Umbilical cord (tissue), 2 donors: ENCODE data around the gene GP1BB. TPM values are rescaled to one million over a fixed set of nuclear protein-coding genes. Genes with fewer than 3 reads are reported as not detected.
"Not testable (repeated sequence)": the region's sequence is repeated elsewhere in the genome, so short reads cannot be mapped to it uniquely, and the experiment has no call there.

ENCODE experiments used
- DNase-seq: peaks from one replicate; pipeline ENCODE4 v3.0.0-alpha.2; 2015; ENCODE audit warnings: low spot score
- total RNA-seq: library from RNA; depleted of rRNA; stranded (reverse); fragments of >200 nt; gene quantifications from one replicate; pipeline ENCODE4 v1.2.3, GENCODE V29; 2014; ENCODE audit warnings: low replicate concordance; ENCODE audit not compliant: insufficient read depth

GP1BB gene
- total RNA-seq, 1 donor from 2014 or later: 3.4 TPM

DNA sequence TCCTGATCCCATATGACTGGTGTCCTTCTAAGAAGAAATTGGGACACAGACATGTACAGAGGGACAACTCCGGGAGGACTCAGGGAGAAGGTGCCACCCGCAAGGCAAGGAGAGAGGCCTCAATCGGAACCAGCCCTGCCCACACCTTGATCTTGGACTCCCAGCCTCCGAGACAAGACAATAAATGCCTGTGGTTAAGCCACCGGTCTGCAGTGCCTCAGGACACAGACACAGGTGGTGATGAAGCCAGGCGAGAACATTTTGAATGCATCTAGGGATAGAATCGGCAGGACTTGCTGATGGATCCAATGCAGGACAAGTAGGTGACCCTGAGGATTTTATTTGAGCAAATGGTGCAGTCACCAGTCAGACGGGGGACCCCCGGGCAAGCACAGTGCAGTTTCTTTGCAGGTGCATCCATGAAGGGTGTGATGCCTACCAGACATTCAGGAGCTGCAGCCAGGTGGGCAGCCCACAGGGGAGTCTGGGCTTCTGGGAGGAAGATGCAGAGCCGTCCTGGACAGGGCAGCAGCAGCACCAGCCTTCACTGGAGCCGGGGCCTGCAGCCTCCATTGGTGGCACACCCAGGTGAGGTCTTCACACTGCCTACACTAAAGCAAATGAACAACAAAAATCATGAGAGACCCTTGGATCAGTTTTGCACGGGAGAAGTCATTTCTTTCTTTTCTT is 29.2 kb upstream of the GP1BB start:
- no peak for DNase-seq

DNA sequence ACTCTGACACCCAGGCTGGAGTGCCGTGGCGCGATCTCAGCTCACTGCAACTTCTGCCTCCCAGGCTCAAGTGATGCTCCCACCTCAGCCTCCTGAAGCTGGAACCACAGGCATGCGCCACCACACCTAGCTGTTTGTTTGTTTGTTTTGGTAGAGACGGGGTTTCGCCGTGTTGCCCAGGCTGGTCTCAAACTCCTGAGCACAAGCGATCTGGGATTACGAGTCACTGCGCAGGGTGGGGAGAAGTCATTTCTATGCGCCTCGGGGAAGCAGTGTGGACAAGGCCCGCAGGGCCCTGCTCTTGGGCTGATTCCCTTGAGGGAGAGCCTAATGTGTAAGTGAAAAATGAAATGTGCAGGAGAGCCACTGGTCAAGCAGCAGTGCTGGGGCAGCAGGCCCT is 28.6 kb upstream of the GP1BB start:
- no peak for DNase-seq

DNA sequence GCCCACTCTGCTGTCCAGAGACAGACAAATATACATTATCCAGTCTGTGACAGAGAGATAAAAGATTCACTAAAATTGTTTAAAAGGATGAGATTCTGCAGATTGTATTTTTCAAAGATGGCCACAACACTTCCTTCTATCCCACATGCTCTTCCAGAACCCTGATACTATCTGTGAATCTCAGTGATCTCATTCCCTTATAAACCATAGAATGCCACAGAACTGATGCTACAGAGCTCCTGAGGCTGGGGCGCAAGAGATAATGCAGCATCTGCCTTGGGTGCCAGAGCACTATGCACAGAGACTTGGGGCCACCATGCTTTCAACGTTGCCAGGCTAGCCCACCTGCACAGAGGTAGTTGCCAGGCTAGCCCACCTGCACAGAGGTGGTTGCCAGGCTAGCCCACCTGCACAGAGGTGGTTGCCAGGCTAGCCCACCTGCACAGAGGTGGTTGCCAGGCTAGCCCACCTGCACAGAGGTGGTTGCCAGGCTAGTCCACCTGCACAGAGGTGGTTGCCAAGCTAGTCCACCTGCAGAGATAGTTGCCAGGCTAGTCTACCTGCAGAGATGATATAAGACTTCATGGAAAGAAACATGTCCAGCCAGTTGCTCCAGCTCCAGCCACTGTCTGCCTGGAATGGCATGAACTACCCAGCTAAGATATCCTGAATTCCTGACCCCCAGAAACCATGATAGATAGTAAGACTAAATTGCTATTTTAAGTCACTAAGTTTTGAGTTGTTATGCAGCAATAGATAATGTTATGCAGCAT is 26.6 kb upstream of the GP1BB start:
- DNase-seq: no peak

DNA sequence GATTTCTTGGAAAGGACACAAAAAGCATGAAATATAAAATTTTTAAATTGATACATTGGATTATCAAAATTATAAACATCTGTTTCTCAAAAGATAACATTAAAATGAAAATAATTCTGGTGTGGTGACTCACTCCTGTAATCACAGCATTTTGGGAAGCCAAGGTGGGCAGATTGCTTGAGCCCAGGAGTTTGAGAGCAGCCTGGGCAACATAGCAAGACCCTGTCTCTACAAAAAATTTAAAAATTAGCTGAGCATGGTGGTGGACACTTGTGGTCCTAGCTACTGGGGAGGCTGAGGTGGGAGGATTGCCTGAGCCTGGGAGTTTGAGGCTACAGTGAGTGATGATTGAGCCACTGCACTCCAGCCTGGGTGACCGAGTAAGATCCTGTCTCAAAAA is 25.5 kb upstream of the GP1BB start:
- DNase-seq: not testable (repeated sequence)

DNA sequence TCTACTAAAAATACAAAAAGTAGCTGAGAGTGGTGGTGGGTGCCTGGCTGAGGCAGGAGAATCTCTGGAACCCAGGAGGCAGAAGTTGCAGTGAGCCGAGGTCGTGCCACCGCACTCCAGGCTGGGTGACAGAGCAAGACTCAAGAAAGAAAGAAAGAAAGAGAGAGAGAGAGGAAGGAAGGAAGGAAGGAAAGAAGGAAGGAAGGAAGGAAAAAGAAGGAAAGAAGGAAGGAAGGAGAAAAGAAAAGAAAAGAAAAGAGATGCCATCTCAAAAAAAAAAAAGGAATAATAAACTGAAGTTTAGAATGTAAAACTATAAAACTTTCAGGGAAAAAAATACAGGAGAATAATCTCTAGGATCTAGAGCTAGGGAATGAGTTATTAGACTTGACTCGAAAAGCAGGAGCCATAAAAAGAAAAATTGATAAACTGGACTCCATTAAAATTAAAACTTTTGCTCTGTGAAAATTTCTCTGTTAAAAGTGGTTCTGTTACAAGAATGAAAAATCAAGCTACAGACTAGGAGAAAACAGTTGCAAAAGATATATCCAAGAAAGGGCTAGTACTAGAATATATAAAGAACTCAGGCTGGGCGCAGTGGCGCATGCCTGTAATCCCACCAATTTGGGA is 22.4 kb upstream of the GP1BB start:
- DNase-seq: no peak

DNA sequence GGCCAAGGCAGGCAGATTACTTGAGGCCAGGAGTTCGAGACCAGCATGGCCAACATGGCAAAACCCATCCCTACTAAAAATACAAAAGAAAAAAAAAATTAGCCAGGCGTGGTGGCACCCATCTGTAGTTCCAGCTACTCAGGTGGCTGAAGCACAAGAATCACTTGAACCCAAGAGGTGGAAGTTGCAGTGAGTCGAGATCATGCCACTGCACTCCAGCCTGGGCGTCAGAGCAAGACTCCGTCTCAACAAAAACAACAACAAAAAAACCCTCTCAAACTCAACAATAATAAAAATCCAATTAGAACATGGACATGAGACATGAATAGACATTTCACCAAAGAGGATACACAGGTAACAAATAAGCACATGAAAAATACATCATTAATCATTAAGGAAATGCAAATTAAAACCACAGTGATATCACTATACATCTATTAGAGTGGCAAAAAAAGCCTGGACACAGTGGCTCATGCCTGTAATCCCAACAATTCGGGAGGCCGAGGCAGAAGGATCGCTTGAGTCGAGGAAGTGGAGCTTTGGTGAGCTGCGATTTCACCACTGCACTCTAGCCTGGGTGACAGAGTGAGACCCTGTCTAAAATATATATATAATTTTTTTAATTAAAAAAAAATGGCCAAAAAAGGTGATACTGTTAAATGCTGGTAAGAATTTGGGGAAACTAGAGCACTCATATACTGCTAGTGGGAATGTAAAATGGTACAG is 21.8 kb upstream of the GP1BB start:
- DNase-seq: no peak

DNA sequence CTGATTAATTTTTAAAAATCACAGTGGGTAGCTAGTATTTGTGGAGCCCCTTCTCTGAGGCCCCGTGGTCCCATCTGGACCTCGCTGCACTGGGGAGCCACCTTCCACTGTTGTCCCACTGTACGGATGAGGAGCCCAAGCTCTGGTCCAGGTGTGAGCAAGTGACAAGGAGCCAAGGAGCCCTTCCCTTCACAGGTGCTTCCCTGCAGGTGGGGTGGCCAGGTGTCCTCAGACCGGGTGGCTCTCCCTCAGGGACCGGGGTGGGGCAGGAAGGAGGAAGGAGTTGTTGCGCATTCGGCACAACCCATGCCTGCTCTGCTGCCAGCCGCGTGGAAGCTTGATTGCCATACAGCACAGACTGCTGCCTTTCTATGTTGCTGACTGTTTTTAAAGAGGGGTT is 19.5 kb upstream of the GP1BB start:
- DNase-seq: no peak

DNA sequence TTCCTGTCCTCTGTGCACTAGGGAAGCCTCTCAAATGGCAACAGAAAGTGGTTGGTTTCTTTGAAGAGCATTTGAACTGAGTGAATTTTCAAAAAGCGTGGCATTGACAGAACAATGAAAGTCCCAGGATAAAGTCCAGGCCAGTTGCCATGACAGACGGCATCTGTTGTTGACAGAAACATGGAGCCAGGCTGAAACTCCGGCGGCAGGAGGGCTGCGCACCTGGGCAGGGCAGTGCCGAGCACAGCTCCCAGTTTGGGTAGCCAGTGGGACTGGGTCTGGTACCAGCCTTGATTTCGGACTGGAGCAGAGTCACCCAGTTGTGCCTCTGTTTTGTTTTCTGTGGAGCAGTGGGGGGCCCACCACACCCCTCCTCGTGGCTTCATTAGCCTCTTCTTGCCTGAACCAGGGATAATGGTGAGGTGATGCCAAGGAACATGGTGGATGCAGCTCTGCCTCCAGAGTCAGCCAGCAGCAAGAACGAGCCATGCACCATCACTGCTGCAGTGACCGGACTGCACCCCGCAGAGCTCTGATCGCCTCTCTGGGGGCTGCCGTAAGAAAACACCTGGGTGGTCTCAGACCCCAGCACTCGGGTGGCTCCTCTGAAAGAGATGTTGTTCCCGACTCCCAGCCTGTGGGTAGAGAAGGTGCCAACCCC is 18.9 kb upstream of the GP1BB start:
- no peak for DNase-seq

DNA sequence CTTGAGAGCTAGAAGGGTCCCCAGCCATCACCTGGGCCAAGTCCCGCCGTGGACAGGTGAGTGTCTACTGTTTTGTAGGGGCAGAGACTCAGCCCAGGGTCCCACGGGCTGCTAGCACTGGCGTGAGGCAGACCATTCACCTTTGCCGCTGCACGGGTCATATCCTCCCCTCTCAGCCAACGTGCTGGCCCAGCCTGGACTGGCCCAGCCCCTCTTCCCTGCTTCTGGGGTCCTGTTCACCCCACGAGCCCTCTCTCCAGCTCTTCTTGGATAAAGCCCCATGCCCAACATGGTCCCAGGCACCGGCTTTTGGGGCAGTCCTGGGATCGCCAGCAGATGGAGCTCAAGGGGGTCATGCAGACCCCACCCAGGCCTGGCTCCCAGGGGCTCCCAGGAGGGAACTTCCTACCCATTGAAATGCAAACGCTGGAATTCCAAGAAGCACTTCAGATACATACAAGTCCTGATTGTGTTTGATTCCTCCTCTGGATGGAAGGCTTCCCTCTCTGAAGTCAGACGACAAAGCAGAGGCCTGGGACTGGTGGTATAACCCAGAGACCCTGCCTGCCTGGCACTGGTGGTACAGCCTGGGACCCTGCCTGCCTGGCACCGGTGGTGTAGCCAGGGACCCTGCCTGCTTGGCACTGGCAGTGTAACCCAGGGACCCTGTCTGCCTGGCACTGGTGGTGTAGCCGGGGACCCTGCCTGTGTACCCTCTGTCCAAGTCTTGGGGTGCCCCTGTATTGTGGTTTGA is 18.0 kb upstream of the GP1BB start:
- no peak for DNase-seq

DNA sequence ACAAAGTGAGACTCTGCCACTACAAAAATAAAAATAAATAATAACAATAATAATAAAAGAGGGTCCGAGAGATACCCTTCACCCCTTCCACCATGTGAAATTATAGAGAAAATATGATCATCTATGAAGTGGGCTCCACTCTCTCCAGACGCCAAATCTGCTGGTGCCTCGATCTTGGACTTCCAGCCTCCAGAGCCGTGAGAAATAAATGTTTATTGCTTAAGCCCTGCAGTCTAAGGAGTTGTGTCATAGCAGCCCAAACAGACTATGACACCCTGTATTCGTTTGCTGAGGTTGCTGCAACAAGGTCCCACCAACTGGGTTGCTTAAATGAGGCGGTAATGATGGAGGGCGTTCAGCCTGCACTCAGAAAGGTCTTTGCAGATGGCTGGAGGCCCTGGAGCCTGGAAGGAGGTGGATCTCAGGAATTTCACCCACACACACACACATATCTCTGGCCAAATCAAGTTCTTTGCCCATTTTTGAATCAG is 16.6 kb upstream of the GP1BB start:
- DNase-seq: no peak

DNA sequence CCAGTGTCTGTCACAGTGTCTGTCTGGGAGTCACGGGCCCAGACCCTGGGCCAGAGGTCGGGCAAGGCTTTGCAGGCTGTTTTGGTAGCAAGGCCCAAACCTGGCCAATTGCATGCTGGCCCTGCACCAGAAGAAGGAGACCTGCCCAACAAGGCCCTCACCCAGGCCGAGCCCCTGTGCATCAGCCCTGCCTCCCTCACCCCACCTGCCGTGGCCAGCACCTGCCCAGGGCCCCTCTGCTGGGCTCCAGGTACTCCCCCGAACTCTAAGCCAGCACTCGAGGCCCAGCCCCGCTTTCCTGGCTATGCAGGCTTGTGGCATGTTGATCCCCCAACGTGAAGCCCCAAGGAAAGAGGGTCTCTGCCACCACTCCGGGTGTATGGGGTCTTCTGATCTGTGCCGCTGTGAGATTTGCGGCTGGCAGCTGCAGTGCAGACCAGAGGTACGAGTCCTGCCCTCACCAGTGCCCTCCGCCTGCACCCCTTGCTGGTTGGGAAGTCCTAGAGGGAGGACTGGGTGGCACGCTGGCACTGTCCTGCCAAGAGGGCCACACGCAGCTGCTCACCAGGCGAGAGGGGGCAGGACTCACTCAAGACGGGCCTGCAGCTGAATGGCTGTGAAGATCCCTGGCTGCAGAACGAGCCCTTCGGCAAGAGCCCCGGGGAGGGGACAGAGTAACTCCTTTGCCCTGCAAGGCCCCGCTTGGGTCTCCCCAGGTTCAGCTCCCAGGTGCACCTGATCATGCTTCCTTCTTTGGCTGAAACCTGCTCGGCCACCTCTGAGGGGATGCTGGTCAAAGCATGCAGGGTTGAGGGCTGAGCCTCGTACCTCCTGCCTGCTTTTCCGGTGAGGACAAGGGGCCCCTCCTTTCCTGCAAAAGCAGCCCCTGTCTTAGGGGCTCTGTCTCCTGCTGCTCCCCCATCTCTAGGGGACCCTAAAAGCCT is 15.7 kb upstream of the GP1BB start:
- DNase-seq: no peak

DNA sequence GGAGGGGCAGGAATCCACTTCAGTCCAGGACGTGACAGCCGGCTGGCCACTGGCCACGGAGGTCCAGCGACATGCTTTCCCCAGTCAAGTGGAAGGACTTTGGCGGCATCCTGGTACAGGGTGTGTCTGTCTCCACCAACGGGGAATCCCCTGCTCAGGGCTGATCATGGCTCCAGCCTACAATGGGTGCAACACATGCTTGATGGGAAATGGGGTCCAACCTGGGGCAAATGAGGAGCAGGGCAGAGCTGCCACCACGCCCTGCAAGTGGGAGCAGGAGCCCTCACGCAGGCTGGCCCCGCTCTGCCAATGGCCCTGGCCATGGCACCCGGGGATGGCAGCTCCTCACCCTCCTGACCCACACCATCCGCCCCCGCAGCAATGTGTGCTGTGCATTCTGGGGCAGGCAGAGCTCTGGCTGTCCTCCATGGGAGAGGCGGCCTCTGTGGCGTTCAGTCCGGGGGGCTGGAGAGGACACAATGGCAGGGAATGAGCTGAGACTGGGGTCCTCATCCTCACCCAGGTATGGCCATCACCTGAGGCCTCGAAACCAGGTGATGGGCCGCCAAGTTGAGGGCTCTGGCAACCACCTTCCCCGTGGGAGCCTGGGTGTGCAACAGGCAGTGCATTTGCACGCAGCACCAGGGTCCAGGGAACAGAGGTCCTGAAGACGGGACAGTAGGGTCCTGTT is 14.9 kb upstream of the GP1BB start:
- DNase-seq: no peak

DNA sequence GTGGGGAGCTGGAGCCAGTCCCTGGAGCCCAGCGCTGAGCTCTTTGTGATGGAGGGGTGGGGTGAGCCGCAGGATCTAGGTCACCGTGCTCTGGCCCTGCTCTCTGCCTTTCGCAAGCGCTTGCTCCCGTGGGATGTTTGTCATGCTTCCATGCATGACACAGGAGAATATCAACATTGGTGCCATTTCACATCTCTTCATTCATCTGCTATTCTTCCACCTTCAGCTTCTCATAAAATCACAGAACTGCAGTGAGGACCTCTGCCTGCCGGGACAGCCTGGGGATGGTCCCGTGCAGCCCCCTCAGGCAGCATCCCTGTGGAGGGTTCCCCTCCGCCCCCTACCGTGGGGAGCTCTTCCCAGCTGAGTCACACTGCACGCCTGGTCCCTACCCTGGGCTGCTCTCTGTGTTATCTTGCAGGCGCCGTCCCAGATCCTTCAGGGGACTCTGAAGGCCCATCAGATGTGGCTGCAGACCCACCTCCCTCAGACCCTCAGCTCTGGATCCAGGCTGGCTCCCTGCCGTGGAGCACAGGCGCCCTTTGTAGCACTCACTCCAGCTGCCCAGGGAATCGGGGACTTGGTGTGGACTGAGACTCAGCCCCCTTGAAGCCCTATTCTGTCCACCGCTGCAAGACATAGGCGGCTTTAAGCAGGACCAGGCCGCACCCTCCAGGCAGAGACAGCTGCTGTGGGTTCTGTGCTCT is 14.1 kb upstream of the GP1BB start:
- DNase-seq: no peak

DNA sequence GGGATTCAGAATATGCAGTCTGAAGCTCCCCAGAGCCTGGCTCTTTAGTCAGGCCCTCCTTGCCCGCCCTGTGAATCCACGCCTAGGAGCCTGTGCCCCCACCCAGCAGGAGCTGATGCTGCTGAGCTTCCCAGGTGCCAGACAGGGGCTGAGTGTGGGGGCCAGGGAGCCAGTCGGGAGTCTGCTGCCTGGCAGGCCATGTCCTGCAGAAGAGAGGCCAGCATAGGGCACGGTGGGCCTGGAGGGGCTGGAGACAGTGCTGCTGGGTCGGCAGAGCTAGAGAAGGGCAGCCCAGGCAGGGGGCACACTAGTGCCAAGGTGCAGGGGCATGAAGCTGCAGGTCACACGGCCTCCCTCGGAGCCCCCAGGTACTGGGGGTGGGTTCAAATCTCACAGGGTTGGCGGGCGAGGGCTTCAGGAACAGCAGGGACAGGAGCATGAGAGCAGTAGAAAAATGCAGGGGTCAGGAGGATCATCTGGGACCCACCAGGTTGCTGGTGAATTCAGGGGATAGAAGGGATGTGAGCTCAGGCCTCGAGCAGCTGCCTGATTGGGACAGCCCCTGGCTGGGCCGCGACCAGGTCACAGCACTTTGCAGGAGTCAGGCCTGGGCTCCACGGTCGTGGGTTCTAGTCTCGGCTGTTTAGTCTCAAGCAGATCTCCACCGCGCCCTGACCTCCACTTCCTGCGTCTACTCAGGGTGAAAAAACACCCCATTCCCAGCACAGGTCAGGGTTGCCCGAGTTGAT is 13.1 kb upstream of the GP1BB start:
- no peak for DNase-seq

DNA sequence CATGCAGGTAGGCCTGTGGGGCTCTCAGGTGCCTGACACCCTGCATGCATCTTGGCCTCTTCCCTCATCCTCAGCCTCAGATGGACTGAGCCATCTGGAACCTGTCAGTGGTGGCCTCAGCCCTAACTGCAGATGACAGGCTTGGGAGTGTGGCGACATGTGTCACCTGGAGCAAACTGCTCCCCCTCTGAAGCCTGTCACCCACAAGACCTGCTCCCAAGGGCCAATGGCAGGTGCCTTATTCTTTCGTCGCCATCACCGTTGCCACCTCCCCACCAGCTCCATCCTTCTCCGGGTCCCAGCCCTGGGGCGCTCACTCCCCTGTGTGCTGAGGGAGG is 12.6 kb upstream of the GP1BB start:
- no peak for DNase-seq

DNA sequence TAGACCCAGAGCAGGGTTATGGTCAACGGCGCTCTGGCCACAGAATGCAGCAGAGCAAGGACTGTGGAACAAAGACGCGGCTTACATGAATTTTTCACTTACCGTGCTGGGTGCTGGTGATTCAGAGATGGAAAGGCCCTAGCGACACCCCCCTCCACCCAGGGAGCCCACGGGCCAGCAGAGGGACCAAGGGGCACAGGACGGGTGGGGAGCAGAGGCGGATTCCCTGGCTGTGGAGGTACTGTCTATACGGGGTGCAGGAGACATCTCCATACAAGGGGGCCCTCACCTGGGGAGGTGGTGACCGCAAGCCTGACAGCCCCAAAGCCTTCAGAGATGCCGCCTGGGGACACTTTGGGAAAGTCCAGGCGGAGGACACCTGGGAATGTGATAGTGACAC is 10.1 kb upstream of the GP1BB start:
- DNase-seq: no peak

DNA sequence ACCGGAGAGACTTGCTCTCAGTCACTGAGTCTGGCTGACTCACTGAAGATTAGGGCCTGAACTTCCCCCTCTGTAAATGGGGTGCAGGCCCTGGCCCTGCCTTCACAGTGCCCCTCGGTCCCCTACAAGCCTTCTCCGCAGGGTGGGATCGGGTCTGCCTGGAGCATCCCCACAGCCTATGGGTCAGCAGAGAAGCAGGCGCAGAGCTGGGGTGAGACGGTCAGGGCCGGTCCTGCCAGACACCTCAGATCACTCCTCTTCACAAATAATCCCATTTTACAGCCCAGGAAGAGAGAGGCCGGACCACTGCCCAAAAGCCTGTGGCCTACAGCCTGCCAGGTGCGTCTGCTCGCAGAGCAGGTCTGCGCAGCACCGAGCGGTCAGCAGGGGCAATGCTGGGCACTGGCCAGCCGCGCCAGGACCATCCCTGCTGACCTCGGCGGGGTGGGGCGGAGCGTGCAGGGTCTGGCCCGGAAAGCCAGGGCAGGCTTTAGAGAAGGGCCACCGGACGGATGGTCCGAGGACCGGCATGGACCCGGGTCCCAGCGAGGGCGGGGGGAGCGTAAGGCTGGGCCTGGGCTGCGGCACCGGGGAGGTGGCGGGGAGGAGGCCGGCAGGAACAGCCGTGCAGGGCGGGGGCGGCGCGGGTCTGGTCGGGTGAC is 9.6 kb upstream of the GP1BB start:
- DNase-seq: no peak
